ENCODE measurements around the gene NKD1.

NKD1 gene

DNA sequence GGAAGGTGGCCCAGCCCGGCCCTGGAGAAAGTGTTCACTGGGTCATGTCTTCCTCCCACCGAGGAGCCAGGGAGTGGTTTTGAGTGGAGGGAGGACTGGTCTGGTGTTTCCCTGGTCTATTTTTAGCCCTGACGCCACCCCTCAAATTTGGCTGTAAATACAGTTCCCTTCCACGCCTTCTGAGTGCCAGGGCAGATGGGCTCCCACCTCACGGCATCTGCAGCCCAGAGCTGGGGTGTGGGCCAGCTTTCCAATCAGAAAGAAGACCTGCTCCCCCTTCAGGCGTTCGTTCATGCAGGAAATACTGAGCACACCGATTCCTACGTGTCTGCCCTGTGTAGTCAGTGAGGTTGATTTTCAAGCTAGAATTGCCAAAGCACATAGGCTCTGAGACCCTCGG lies 79.2 kb downstream of the NKD1 start:
- Histone ChIP-seq H4K20me1 (ENCODE audit: insufficient read depth, low read length) (no peaks in the 10 kb centered on the region), H3K4me2 (ENCODE audit: low read length) (peak overlapping the region; percentile 38)
- TF ChIP-seq, protein P1, sequence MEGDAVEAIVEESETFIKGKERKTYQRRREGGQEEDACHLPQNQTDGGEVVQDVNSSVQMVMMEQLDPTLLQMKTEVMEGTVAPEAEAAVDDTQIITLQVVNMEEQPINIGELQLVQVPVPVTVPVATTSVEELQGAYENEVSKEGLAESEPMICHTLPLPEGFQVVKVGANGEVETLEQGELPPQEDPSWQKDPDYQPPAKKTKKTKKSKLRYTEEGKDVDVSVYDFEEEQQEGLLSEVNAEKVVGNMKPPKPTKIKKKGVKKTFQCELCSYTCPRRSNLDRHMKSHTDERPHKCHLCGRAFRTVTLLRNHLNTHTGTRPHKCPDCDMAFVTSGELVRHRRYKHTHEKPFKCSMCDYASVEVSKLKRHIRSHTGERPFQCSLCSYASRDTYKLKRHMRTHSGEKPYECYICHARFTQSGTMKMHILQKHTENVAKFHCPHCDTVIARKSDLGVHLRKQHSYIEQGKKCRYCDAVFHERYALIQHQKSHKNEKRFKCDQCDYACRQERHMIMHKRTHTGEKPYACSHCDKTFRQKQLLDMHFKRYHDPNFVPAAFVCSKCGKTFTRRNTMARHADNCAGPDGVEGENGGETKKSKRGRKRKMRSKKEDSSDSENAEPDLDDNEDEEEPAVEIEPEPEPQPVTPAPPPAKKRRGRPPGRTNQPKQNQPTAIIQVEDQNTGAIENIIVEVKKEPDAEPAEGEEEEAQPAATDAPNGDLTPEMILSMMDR (IDR thresholded peaks at IDR 0.05; ENCODE audit: low read depth, low read length): peak; percentile 58
- no peak for TF ChIP-seq EZH2phosphoT487 (IDR thresholded peaks at IDR 0.05; ENCODE audit: low read depth)

DNA sequence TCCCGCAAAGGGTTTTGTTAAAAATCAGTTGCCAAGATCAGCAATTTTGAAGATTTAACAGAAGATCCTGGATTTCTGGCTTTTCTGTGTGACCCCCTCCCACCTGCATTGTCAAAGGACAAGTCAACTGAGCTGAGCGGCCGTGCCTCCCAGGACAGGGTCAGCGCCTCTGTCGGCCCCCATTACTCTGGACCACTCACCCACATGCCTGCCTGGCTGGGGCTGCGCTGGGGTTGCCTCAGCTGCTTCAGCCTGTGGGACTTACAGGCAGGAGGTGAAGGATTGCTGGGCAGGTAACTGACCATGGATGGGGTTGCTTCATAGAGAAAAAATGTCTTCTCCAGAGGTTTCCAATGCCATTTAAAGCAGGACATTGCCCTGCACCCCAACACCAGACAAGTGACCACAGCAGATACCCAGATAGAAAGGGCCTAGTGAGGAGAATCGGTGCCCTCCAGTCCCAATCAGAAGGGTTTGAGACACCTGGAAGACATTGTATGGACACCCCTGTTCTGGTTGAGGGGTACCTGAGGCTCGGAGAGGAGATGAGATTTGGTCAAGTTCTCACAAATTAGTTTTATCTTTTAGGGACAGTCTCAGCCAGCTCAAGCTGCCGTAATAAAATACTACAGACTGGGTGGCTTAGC lies 80.1 kb downstream of the NKD1 start:
- Histone ChIP-seq H4K20me1 (ENCODE audit: insufficient read depth, low read length) (no peaks in the 10 kb centered on the region), H2AFZ (ENCODE audit: low read depth, low read length) (no peak overlapping the region), H3K79me2 (ENCODE audit: low read length) (no peaks in the 10 kb centered on the region), H3K9ac (ENCODE audit: low read length) (no peak overlapping the region), H3K36me3 (replicated peaks; ENCODE audit: low read depth, low read length) (no peaks in the 10 kb centered on the region), H3K27ac (ENCODE audit: low read length) (no peak overlapping the region), H3K4me1 (ENCODE audit: low read length) (peaks cover 13% of the 10 kb centered on the region), H3K9me3 (ENCODE audit: insufficient read depth, low read length) (no peaks in the 10 kb centered on the region), H3K4me2 (ENCODE audit: low read length) (no peak overlapping the region), H3K4me3 (ENCODE audit: low read length) (no peak overlapping the region), H3K27me3 (ENCODE audit: low read depth, low read length) (no peaks in the 10 kb centered on the region)
- TF ChIP-seq, protein P1 (IDR thresholded peaks at IDR 0.05; ENCODE audit: low read depth, low read length): no peak
- no peak for TF ChIP-seq EZH2phosphoT487 (IDR thresholded peaks at IDR 0.05; ENCODE audit: low read depth)

More for the DNA sequence above, 79.2 kb downstream of the NKD1 start:
- 0 out of 2 replicates have a peak overlapping the region, but pooled peaks have one; percentile 20 for H2AFZ ChIP-seq (ENCODE audit: low read depth, low read length)
- H3K4me1 ChIP-seq (ENCODE audit: low read length): peaks cover 13% of the 10 kb centered on the region
- no peaks in the 10 kb centered on the region for H3K36me3 ChIP-seq (replicated peaks; ENCODE audit: low read depth, low read length)
- no peaks in the 10 kb centered on the region for H3K79me2 ChIP-seq (ENCODE audit: low read length)
- H3K27ac ChIP-seq (ENCODE audit: low read length): no peak overlapping the region
- H3K9me3 ChIP-seq (ENCODE audit: insufficient read depth, low read length): no peaks in the 10 kb centered on the region
- H3K9ac ChIP-seq (ENCODE audit: low read length): peak overlapping the region; percentile 4; the same call in 1 of the 2 replicates
- H3K27me3 ChIP-seq (ENCODE audit: low read depth, low read length): no peaks in the 10 kb centered on the region
- H3K4me3 ChIP-seq (ENCODE audit: low read length): peak overlapping the region; percentile 18; the same call in 1 of the 2 replicates

DNA sequence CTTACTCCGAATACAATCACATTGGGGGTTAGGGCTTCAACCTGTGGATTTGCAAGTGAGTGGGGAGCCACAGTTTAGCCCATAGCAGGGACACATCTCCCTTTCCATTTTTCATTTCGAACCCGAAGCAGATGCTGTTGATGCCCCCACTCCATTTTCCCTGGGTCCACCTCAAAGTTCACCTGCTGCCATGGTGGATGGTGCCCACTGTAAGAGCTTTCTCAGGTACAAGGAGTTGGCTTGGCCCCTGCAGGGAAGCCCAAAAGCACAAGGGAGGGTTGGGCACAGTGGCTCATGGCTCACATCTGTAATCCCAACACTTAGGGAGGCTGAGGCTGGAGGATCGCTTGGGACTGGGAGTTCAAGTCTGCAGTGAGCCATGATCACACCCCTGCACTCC lies 81.1 kb downstream of the NKD1 start:
- Histone ChIP-seq H2AFZ (ENCODE audit: low read depth, low read length) (no peak overlapping the region), H3K79me2 (ENCODE audit: low read length) (no peaks in the 10 kb centered on the region), H3K27ac (ENCODE audit: low read length) (no peak overlapping the region), H4K20me1 (ENCODE audit: insufficient read depth, low read length) (no peaks in the 10 kb centered on the region), H3K27me3 (ENCODE audit: low read depth, low read length) (no peaks in the 10 kb centered on the region), H3K9me3 (ENCODE audit: insufficient read depth, low read length) (no peaks in the 10 kb centered on the region), H3K9ac (ENCODE audit: low read length) (no peak overlapping the region), H3K4me3 (ENCODE audit: low read length) (no peak overlapping the region), H3K4me1 (ENCODE audit: low read length) (peaks cover 13% of the 10 kb centered on the region), H3K36me3 (replicated peaks; ENCODE audit: low read depth, low read length) (no peaks in the 10 kb centered on the region), H3K4me2 (ENCODE audit: low read length) (no peak overlapping the region)
- no peak for TF ChIP-seq EZH2phosphoT487 (IDR thresholded peaks at IDR 0.05; ENCODE audit: low read depth)
- TF ChIP-seq, protein P1 (IDR thresholded peaks at IDR 0.05; ENCODE audit: low read depth, low read length): no peak

- no peak overlapping the region for H3K4me2 ChIP-seq (ENCODE audit: low read length)
- no peak overlapping the region for H2AFZ ChIP-seq (ENCODE audit: low read depth, low read length)
- no peak overlapping the region for H3K9ac ChIP-seq (ENCODE audit: low read length)
- no peaks in the 10 kb centered on the region for H3K36me3 ChIP-seq (replicated peaks; ENCODE audit: low read depth, low read length)
- no peak overlapping the region for H3K4me3 ChIP-seq (ENCODE audit: low read length)
- no peaks in the 10 kb centered on the region for H3K79me2 ChIP-seq (ENCODE audit: low read length)
- TF ChIP-seq, protein P1 (IDR thresholded peaks at IDR 0.05; ENCODE audit: low read depth, low read length): no peak
- no peak for TF ChIP-seq EZH2phosphoT487 (IDR thresholded peaks at IDR 0.05; ENCODE audit: low read depth)
- H3K9me3 ChIP-seq (ENCODE audit: insufficient read depth, low read length): no peaks in the 10 kb centered on the region
- peaks cover 13% of the 10 kb centered on the region for H3K4me1 ChIP-seq (ENCODE audit: low read length)
- H3K27ac ChIP-seq (ENCODE audit: low read length): no peak overlapping the region
- H3K27me3 ChIP-seq (ENCODE audit: low read depth, low read length): no peaks in the 10 kb centered on the region
- no peaks in the 10 kb centered on the region for H4K20me1 ChIP-seq (ENCODE audit: insufficient read depth, low read length)
These were observed 82.3 kb downstream of the NKD1 start for GRCh38 chr16:50630394-50631020.
